Nephron progenitor cell (in vitro differentiated cells): Measurements from ENCODE around the gene RASSF8.

ENCODE experiments used
- DNase-seq: peaks from one replicate; pipeline ENCODE4 v3.0.0; 2021
- H3K27ac Mint-ChIP-seq: 2 replicates; pipeline ENCODE4 v1.8.0; 2021; ENCODE audit warnings: mild to moderate bottlenecking, moderate library complexity, mixed read lengths
- H3K27me3 Mint-ChIP-seq: 2 replicates; pipeline ENCODE4 v1.8.0; 2021; ENCODE audit warnings: mild to moderate bottlenecking, low read depth, mixed read lengths; ENCODE audit not compliant: poor library complexity
- H3K36me3 Mint-ChIP-seq: 2 replicates; pipeline ENCODE4 v1.8.0; 2021; ENCODE audit warnings: low read depth, mixed read lengths
- H3K4me1 Mint-ChIP-seq: 2 replicates; pipeline ENCODE4 v1.8.0; 2021; ENCODE audit warnings: mixed read lengths
- H3K4me3 Mint-ChIP-seq: 2 replicates; pipeline ENCODE4 v1.8.0; 2021; ENCODE audit warnings: mild to moderate bottlenecking, moderate library complexity, mixed read lengths
- H3K9me3 Mint-ChIP-seq: 2 replicates; pipeline ENCODE4 v1.8.0; 2021; ENCODE audit warnings: mild to moderate bottlenecking, moderate library complexity, mixed read lengths
- CTCF ChIP-seq: fragments of 200-600 bp; sonication (generic); IDR thresholded peaks from 2 replicates; pipeline ENCODE4 v1.5.0; 2021; ENCODE audit warnings: antibody characterized with exemption

The RASSF8 gene

GRCh38 chr12:26113853-26114719 lies 155.6 kb downstream of the RASSF8 start:
- no peak overlapping the region for H3K27ac Mint-ChIP-seq
- H3K4me3 Mint-ChIP-seq: peak overlapping the region; percentile 85
- DNase-seq: peak; percentile 86
- H3K27me3 Mint-ChIP-seq: peaks cover 60% of the 10 kb centered on the region
- no peaks in the 10 kb centered on the region for H3K36me3 Mint-ChIP-seq
- TF ChIP-seq CTCF: no peak
- peaks cover 51% of the 10 kb centered on the region for H3K4me1 Mint-ChIP-seq
- no peaks in the 10 kb centered on the region for H3K9me3 Mint-ChIP-seq

DNA sequence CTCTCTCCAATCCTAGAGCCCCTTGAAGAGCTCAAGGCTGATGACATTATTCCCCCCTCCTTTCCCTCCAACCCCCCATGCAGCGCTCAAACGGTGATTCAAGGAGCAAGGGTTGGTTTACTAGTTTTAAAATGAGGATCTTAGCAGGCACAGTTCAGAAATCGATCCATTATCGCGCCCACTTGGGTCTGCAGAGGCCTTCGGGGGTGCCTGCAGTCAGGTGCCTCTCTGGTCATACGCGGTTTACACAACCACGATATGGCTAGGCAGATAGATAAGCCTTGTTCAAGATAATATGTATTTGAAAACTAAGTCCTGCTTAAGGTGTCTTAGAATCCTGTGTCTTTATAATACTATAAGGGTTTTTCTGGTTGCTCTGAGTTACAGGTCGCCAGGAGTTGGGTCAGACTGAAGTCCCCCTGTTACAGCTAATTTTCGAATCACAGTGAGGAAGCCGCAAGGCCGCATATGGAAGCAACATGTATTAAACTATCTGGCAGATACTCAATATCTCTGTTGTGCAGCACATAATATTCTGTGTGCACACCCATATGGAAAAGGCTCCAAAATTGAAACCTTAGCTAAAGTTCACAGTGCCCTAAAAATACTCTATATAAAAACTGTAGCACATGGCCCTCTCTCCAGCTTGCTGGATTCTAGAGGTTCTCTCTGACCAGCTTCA lies 156.4 kb downstream of the RASSF8 start:
- Mint-ChIP-seq H3K9me3 (no peaks in the 10 kb centered on the region), H3K36me3 (no peaks in the 10 kb centered on the region), H3K27me3 (peaks cover 67% of the 10 kb centered on the region), H3K4me3 (peak overlapping the region; percentile 74), H3K4me1 (peaks cover 43% of the 10 kb centered on the region), H3K27ac (no peak overlapping the region)
- TF ChIP-seq CTCF: no peak
- no peak for DNase-seq

DNA sequence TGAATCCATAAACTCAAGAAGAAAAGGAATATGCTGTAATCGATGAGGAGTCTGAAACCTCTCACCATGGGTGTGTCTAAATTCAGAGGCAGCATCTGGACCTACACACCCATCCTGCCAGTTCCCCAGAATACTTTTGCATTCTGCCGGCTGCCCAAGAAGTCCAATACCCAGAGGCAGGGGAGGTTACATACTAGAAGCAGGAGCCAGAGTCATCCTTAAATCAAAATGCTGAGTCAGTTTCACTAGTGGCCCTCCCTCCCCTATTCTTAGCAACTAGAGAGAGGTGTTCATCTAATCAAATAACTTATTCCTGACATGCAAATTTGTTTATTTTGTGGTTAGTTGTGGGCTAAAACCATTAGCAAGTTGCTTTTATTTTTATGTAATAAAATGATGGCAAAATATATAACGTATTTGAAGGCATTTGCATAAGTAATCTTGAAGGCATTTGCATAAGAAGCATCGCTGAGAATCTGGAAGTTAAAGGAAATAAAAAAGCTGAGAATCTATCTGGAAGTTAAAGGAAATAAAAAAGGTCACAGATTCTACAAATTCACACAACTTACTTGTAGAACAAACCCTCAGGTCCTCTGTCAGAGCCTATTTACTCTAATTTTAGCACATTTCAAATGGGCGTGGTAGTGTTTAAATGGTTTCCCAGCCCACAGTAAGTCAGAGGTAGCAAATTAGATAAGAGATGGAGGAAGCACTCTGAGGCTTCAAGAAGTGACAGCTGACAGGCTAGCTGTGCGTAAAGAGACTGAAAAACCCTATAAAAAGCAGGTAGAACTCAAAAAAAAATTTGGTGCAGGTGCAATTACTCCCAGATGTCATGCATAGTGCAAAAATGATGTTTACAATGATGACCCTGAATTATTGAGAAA lies 158.6 kb downstream of the RASSF8 start:
- H3K4me3 Mint-ChIP-seq: no peak overlapping the region

DNA sequence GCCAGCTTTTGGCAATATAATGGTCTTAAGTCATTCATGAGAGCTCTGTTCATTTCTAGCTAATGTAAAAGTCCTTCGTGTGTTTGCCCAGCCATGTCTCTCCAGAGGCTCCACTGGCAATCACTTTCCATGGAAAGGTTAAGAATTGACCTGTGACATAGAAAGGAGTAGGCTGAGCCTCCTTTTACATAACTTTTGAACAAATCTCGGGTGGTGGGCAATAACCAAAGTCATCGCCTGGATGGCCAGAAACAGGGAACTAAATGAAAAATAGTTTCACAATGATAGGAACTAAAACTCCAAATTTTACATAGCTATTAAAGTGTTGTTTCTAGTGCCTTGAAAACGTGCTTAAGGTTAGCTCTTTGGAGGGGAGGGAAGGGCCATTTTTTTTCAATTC lies 159.8 kb downstream of the RASSF8 start:
- TF ChIP-seq CTCF: no peak
- Mint-ChIP-seq H3K36me3 (no peaks in the 10 kb centered on the region), H3K4me3 (no peak overlapping the region), H3K4me1 (peaks cover 24% of the 10 kb centered on the region), H3K27ac (no peak overlapping the region), H3K27me3 (peaks cover 79% of the 10 kb centered on the region), H3K9me3 (no peaks in the 10 kb centered on the region)
- no peak for DNase-seq

More for the DNA sequence above, 158.6 kb downstream of the RASSF8 start:
- no peaks in the 10 kb centered on the region for H3K9me3 Mint-ChIP-seq
- H3K36me3 Mint-ChIP-seq: no peaks in the 10 kb centered on the region
- peaks cover 81% of the 10 kb centered on the region for H3K27me3 Mint-ChIP-seq
- no peak overlapping the region for H3K27ac Mint-ChIP-seq
- no peak for DNase-seq
- no peak for TF ChIP-seq CTCF
- peaks cover 30% of the 10 kb centered on the region for H3K4me1 Mint-ChIP-seq

DNA sequence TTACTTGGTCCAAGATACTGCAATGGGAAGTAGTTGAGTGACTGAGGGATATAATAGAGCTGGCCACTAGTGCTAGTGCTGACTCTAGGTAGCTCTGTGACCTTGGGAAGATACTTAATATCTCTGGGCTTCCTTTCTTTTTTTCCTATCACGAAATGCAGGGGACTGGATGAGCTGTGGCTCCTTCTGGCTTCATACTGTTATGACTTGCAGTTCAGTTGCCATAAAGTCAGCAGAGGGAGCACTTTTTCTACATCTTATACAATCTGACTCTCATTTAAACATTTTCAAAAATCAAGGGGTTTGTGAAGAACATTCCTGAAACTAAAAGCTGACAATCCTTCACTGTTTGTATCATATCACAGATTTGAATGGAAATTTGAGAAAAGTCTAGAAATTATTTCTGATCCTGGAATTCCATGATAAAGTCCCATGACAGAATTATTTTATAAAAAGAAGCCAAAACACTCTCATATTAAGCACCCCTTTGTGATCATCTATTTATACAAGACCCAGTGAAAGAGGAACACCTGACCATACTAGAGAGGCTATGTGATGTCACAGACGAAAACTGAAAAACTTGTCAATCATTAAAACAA lies 161.0 kb downstream of the RASSF8 start:
- no peak for DNase-seq
- peaks cover 84% of the 10 kb centered on the region for H3K27me3 Mint-ChIP-seq
- TF ChIP-seq CTCF: peak; percentile 24
- no peaks in the 10 kb centered on the region for H3K9me3 Mint-ChIP-seq
- H3K27ac Mint-ChIP-seq: no peak overlapping the region
- no peaks in the 10 kb centered on the region for H3K36me3 Mint-ChIP-seq
- H3K4me3 Mint-ChIP-seq: no peak overlapping the region
- peaks cover 27% of the 10 kb centered on the region for H3K4me1 Mint-ChIP-seq
